H9 (cell line): ENCODE data around the gene MS4A15. TPM values are rescaled to one million over a fixed set of nuclear protein-coding genes. Genes with fewer than 3 reads are reported as not detected.

Experiments
- DNase-seq: peaks from one replicate; pipeline ENCODE4 v3.0.0-alpha.2; 2017
- H2AFZ ChIP-seq: one replicate; pipeline ENCODE4 v1.6.1; 2013; ENCODE audit warnings: mild to moderate bottlenecking, low read length, control low read depth, moderate library complexity
- H2AK5ac ChIP-seq: 2 replicates; pipeline ENCODE4 v1.6.1; 2013; ENCODE audit warnings: low read length, control low read depth, mixed read lengths; ENCODE audit not compliant: insufficient read length
- H2BK120ac ChIP-seq: one replicate; pipeline ENCODE4 v1.6.1; 2013; ENCODE audit warnings: low read depth, mild to moderate bottlenecking, low read length, control low read depth, inconsistent platforms; ENCODE audit not compliant: poor library complexity, severe bottlenecking
- H2BK12ac ChIP-seq: 2 replicates; pipeline ENCODE4 v1.6.1; 2013; ENCODE audit warnings: low read length, control low read depth, mixed read lengths, low read depth; ENCODE audit not compliant: insufficient read length
- H2BK15ac ChIP-seq: 2 replicates; pipeline ENCODE4 v1.6.1; 2013; ENCODE audit warnings: low read depth, low read length, control low read depth
- H2BK20ac ChIP-seq: one replicate; pipeline ENCODE4 v1.6.1; 2013; ENCODE audit warnings: low read depth, mild to moderate bottlenecking, low read length, control low read depth, inconsistent platforms; ENCODE audit not compliant: poor library complexity, severe bottlenecking
- H2BK5ac ChIP-seq: 2 replicates; pipeline ENCODE4 v1.6.1; 2013; ENCODE audit warnings: low read length, control low read depth, mixed read lengths; ENCODE audit not compliant: insufficient read length
- H3K14ac ChIP-seq: 2 replicates; pipeline ENCODE4 v1.6.1; 2013; ENCODE audit warnings: low read length, control low read depth; ENCODE audit not compliant: insufficient read depth
- H3K18ac ChIP-seq: 2 replicates; pipeline ENCODE4 v1.6.1; 2013; ENCODE audit warnings: low read depth, mild to moderate bottlenecking, mixed read lengths, low read length, control low read depth; ENCODE audit not compliant: insufficient read length
- H3K23ac ChIP-seq: 2 replicates; pipeline ENCODE4 v1.6.1; 2013; ENCODE audit warnings: low read length, control low read depth, mixed read lengths, low read depth; ENCODE audit not compliant: insufficient read length
- H3K23me2 ChIP-seq: 2 replicates; pipeline ENCODE4 v1.6.1; 2013; ENCODE audit warnings: low read depth, mild to moderate bottlenecking, mixed read lengths, low read length, control low read depth; ENCODE audit not compliant: insufficient read length, poor library complexity, severe bottlenecking
- H3K27ac ChIP-seq: 2 replicates; pipeline ENCODE4 v1.5.1; 2013; ENCODE audit warnings: low read length, control low read depth, mixed read lengths, low read depth; ENCODE audit not compliant: insufficient read length
- H3K27me3 ChIP-seq: 2 replicates; pipeline ENCODE4 v1.6.1; 2013; ENCODE audit warnings: low read length, control low read depth, inconsistent platforms; ENCODE audit not compliant: insufficient read depth
- H3K4ac ChIP-seq: 2 replicates; pipeline ENCODE4 v1.6.1; 2013; ENCODE audit warnings: low read depth, mild to moderate bottlenecking, control low read depth, inconsistent platforms, low read length, moderate library complexity
- H3K4me1 ChIP-seq: 2 replicates; pipeline ENCODE4 v1.6.1; 2013; ENCODE audit warnings: low read length, control low read depth, inconsistent platforms; ENCODE audit not compliant: insufficient read depth
- H3K4me2 ChIP-seq: 2 replicates; pipeline ENCODE4 v1.6.1; 2013; ENCODE audit warnings: low read length, control low read depth, mixed read lengths; ENCODE audit not compliant: insufficient read length, insufficient read depth
- H3K56ac ChIP-seq: 2 replicates; pipeline ENCODE4 v1.6.1; 2013; ENCODE audit warnings: low read depth, mild to moderate bottlenecking, mixed read lengths, low read length, control low read depth; ENCODE audit not compliant: insufficient read length
- H3K79me1 ChIP-seq: 2 replicates; pipeline ENCODE4 v1.6.1; 2013; ENCODE audit warnings: low read depth, mild to moderate bottlenecking, moderate library complexity, low read length, control low read depth, inconsistent platforms; ENCODE audit not compliant: insufficient read depth, poor library complexity, severe bottlenecking
- H3K79me2 ChIP-seq: 2 replicates; pipeline ENCODE4 v1.6.1; 2013; ENCODE audit warnings: low read length, control low read depth, inconsistent platforms; ENCODE audit not compliant: insufficient read depth
- H3K9ac ChIP-seq: 2 replicates; pipeline ENCODE4 v1.6.1; 2013; ENCODE audit warnings: low read length, control low read depth, mixed read lengths; ENCODE audit not compliant: insufficient read length; ENCODE audit errors: extremely low read depth
- H3K9me3 ChIP-seq: one replicate; pipeline ENCODE4 v1.6.1; 2013; ENCODE audit warnings: low read depth, low read length, inconsistent platforms; ENCODE audit not compliant: control insufficient read depth
- H3T11ph ChIP-seq: one replicate; pipeline ENCODE4 v1.6.1; 2013; ENCODE audit warnings: mild to moderate bottlenecking, low read length, control low read depth, inconsistent platforms
- H4K20me1 ChIP-seq: one replicate; pipeline ENCODE4 v1.6.1; 2013; ENCODE audit not compliant: control insufficient read depth, insufficient read length, insufficient read depth
- H4K5ac ChIP-seq: 2 replicates; pipeline ENCODE4 v1.6.1; 2013; ENCODE audit warnings: low read depth, mild to moderate bottlenecking, mixed read lengths, low read length, control low read depth; ENCODE audit not compliant: insufficient read length
- H4K8ac ChIP-seq: replicated peaks from 2 replicates; pipeline ENCODE4 v1.6.1; 2013; ENCODE audit warnings: low read length, control low read depth, mixed read lengths, low read depth; ENCODE audit not compliant: insufficient read length
- H4K91ac ChIP-seq: 2 replicates; pipeline ENCODE4 v1.6.1; 2013; ENCODE audit warnings: low read depth, mild to moderate bottlenecking, moderate library complexity, mixed read lengths, low read length, control low read depth; ENCODE audit not compliant: insufficient read length
- H3K27ac Mint-ChIP-seq, 3 experiments: 2 replicates in 2 of 3; 3 replicates in 1 of 3; pipeline ENCODE4 v1.8.0; 2020 to 2021; ENCODE audit warnings: mixed read lengths in 3 of 3, mild to moderate bottlenecking in 1 of 3, moderate library complexity in 1 of 3
- H3K27me3 Mint-ChIP-seq: 2 replicates; pipeline ENCODE4 v1.8.0; 2021; ENCODE audit warnings: low read depth, mild to moderate bottlenecking, moderate library complexity, mixed read lengths
- H3K36me3 Mint-ChIP-seq, 3 experiments: 2 replicates in 2 of 3; 3 replicates in 1 of 3; pipeline ENCODE4 v1.8.0; 2020 to 2021; ENCODE audit warnings: low read depth in 3 of 3, mixed read lengths in 3 of 3; ENCODE audit not compliant: insufficient read depth in 1 of 3
- H3K4me1 Mint-ChIP-seq, 2 experiments: 2 replicates each; pipeline ENCODE4 v1.8.0; 2020; ENCODE audit warnings: mixed read lengths in 2 of 2
- H3K4me3 Mint-ChIP-seq, 2 experiments: 2 replicates in 1 of 2; 3 replicates in 1 of 2; pipeline ENCODE4 v1.8.0; 2020 to 2021; ENCODE audit warnings: mild to moderate bottlenecking in 2 of 2, mixed read lengths in 2 of 2, moderate library complexity in 1 of 2
- H3K9me3 Mint-ChIP-seq, 2 experiments: 2 replicates in 1 of 2; 3 replicates in 1 of 2; pipeline ENCODE4 v1.8.0; 2020; ENCODE audit warnings: mild to moderate bottlenecking in 2 of 2, mixed read lengths in 2 of 2, moderate library complexity in 1 of 2
- CTCF ChIP-seq: fragments of 200-600 bp; sonication (generic); conservative IDR thresholded peaks from 3 replicates; pipeline ENCODE4 v1.8.0; 2021; ENCODE audit warnings: antibody characterized with exemption, mild to moderate bottlenecking
- whole genome bisulfite sequencing: extraction: QIAGEN DNeasy Blood & Tissue Kit; methylation state at CpG from one replicate; pipeline ENCODE4 v1.1.7; 2013; ENCODE audit warnings: missing lambda C conversion rate, low lambda C conversion rate, mixed read lengths; ENCODE audit not compliant: insufficient read length; ENCODE audit errors: extremely low coverage; 5-methylcytosine and 5-hydroxymethylcytosine counted together
- total RNA-seq: library from RNA; stranded (reverse); gene quantifications from 2 replicates; pipeline ENCODE4 v1.2.1, GENCODE V29; 2021

The MS4A15 gene
- total RNA-seq, 1 experiment from 2014 or later = 0.11 TPM

DNA sequence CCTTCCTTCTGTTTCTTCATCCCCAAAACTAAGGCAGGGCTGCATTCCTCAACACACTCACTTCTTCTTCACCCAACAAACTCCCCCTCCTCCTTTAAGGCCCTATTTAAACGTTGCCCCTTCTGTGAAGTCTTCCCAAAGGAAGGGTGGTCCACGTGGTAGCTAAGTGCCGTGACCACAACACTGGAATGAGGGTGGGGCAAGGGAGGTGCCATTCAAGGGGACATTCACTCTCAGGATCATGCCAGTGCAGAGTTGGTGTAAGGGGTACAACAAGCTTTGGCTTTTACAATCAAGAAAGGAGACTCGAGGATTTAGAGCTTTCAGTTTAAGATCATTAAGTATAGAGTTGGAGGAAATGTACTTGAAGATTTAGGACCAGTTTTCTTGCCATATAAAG lies 20.4 kb downstream of the MS4A15 start:
- Histone ChIP-seq H4K91ac (no peak overlapping the region), H3K23ac (no peak overlapping the region), H2BK12ac (no peak overlapping the region), H2AFZ (no peak overlapping the region), H4K5ac (no peak overlapping the region), H3K4me1 (no peaks in the 10 kb centered on the region), H2BK20ac (no peak overlapping the region), H3K4ac (no peak overlapping the region), H3K14ac (no peak overlapping the region), H3T11ph (no peak overlapping the region), H3K9ac (no peak overlapping the region), H3K56ac (no peak overlapping the region), H2BK5ac (no peak overlapping the region), H3K27me3 (no peaks in the 10 kb centered on the region), H3K18ac (no peak overlapping the region), H2BK15ac (no peak overlapping the region), H3K4me2 (no peak overlapping the region), H3K9me3 (no peaks in the 10 kb centered on the region), H3K79me1 (no peaks in the 10 kb centered on the region), H3K79me2 (no peaks in the 10 kb centered on the region), H3K27ac (no peak overlapping the region), H4K8ac (no peak overlapping the region), H4K20me1 (no peaks in the 10 kb centered on the region), H3K23me2 (no peaks in the 10 kb centered on the region), H2AK5ac (no peak overlapping the region), H2BK120ac (no peak overlapping the region)
- no peaks in the 10 kb centered on the region for H3K36me3 Mint-ChIP-seq
- H3K27ac Mint-ChIP-seq = no peak overlapping the region; a peak in 1 of 7 replicates
- H3K9me3 Mint-ChIP-seq = peaks cover 0 to 2% of the 10 kb centered on the region in 2 experiments; a peak in 1 of 5 replicates
- no peak overlapping the region for H3K4me3 Mint-ChIP-seq
- no peak for DNase-seq
- peaks cover 14% of the 10 kb centered on the region for H3K27me3 Mint-ChIP-seq
- peaks cover 4 to 7% of the 10 kb centered on the region in 2 experiments; a peak in 3 of 4 replicates for H3K4me1 Mint-ChIP-seq
- no peak for TF ChIP-seq CTCF
- WGBS = no CpG with 5 or more reads among the region's 4 CpGs
